ENCODE measurements around the gene NCBP1.
"Not testable (repeated sequence)": the region's sequence is repeated elsewhere in the genome, so short reads cannot be mapped to it uniquely, and the experiment has no call there.

The NCBP1 gene

GRCh38 chr9:97632985-97633858 is at the start of gene NCBP1, which contains the start of gene TSTD2:
TSS of gene NCBP1 (plus strand) at chr9:97633821. CDS start at chr9:97633882, 61 bp downstream.
TSS of gene TSTD2 (minus strand) at chr9:97633368. CDS start at chr9:97627562, 5,806 bp downstream.
- peak; percentile 96 for DNase-seq (ENCODE audit: extremely low read depth, low read depth)
- no peak for TF ChIP-seq CTCF (IDR thresholded peaks at IDR 0.05; ENCODE audit: low read depth, low read length)

- not testable (repeated sequence) for DNase-seq (ENCODE audit: extremely low read depth, low read depth)
Observed at GRCh38 chr9:97584778-97585177, 48.8 kb upstream of the NCBP1 start.

- DNase-seq (ENCODE audit: extremely low read depth, low read depth), result not testable (repeated sequence)
Observed at GRCh38 chr9:97586909-97587308, 46.7 kb upstream of the NCBP1 start.

- no peak for DNase-seq (ENCODE audit: extremely low read depth, low read depth)
- TF ChIP-seq CTCF (IDR thresholded peaks at IDR 0.05; ENCODE audit: low read depth, low read length), result no peak
Observed at GRCh38 chr9:97591535-97591934, 42.1 kb upstream of the NCBP1 start.

- DNase-seq (ENCODE audit: extremely low read depth, low read depth), result no peak
- TF ChIP-seq CTCF (IDR thresholded peaks at IDR 0.05; ENCODE audit: low read depth, low read length), result no peak
Observed at GRCh38 chr9:97592126-97592525, 41.5 kb upstream of the NCBP1 start.

- no peak for DNase-seq (ENCODE audit: extremely low read depth, low read depth)
Observed at GRCh38 chr9:97593960-97594359, 39.7 kb upstream of the NCBP1 start.

GRCh38 chr9:97594381-97594921 is 39.2 kb upstream of the NCBP1 start:
- DNase-seq (ENCODE audit: extremely low read depth, low read depth), result no peak
- no peak for TF ChIP-seq CTCF (IDR thresholded peaks at IDR 0.05; ENCODE audit: low read depth, low read length)

More at GRCh38 chr9:97593960-97594359, 39.7 kb upstream of the NCBP1 start:
- TF ChIP-seq CTCF (IDR thresholded peaks at IDR 0.05; ENCODE audit: low read depth, low read length), result no peak

GRCh38 chr9:97596906-97597305 is 36.7 kb upstream of the NCBP1 start:
- no peak for TF ChIP-seq CTCF (IDR thresholded peaks at IDR 0.05; ENCODE audit: low read depth, low read length)
- no peak for DNase-seq (ENCODE audit: extremely low read depth, low read depth)
